HS-27A (cell line): ENCODE data around the gene TCF12.

ENCODE experiments used
- DNase-seq: peaks from one replicate; pipeline ENCODE4 v3.0.0-alpha.2; 2012; ENCODE audit warnings: low read depth, missing footprints

The TCF12 gene

DNA sequence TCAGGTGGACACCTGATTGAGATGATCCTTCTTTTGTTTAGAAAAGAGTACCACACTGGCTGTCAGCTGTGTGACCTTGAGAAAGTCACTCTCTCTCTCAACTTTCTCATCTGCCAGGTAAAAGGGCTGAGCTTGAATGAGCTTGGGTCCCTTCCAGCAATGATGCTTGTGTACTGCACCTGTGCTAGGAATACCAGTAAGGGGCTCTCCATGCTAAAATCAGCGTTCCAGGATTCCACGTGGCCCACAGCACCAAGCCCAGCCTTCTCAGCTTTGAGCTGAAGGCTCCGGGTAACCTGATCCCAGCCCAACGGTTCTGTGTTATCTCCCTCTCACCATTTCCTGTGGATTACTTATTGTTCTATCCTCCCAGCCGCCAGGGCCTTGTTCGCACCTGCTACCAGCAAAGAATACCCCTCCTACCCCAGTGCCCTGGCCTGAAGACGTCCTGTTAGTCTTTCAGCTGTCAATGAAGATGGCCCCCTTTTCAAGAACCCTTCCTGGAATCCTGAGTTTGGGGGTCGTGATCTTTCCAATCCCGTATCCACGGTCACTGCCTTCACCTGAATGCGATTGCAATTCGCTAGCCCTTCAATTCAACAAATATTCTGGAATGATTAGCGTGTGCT is 403.6 kb downstream of the TCF12 start:
- DNase-seq, result no peak

DNA sequence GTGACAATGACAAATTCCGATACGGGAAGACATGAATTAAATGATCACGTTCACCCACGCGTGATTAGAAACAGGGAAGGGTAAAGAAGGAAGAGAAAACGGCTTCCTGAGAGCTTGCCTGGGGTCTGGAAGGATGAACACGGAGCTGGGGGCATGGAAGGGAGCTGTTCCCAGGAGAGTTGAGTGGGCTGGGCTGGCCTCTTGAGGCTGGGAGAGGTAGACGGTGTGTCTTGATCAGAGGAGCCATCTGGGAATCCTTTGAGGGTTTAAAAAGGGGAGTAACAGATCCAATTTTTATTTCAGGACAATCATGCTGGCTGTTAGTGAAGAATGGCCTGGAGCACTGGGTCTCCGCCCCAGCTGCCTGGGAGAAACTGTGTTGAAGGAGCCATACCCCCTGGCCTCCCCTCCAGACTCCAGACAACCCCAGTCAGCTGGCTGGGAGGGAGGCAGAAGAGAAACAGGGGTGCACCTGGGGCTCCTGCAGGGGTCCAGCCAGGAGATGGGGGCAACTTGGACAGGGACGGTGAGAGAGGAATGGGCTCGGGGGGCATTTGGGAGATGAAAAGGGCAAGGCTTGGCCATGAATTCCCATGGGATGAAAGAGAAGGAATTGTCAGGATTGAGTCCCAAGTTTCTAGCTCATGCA is 404.3 kb downstream of the TCF12 start:
- DNase-seq, result no peak

DNA sequence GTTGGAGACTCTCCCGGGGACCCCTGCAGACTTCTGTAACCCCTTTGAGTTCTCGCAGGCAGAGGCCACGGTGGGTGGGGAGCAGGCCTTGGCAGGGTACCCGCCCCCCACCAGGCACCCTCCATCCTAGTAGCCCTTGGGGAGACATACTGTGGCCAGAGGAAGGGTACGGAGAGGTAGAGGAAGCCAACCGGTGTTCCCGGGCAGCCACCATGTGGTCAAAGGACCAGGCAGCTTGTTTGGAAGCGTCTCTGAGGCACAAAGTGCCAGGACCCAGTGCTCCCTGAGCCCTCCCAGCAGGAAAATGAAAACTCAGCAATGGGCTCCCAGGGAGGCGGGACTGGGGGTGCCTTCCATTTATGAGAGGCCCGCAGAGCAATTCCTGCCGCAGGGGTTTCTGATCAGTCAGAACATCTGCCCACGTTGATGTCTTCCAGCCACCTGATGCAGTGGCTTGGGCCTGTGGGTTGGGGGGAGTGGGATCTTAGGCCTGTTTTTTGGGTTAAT is 404.9 kb downstream of the TCF12 start:
- no peak for DNase-seq

DNA sequence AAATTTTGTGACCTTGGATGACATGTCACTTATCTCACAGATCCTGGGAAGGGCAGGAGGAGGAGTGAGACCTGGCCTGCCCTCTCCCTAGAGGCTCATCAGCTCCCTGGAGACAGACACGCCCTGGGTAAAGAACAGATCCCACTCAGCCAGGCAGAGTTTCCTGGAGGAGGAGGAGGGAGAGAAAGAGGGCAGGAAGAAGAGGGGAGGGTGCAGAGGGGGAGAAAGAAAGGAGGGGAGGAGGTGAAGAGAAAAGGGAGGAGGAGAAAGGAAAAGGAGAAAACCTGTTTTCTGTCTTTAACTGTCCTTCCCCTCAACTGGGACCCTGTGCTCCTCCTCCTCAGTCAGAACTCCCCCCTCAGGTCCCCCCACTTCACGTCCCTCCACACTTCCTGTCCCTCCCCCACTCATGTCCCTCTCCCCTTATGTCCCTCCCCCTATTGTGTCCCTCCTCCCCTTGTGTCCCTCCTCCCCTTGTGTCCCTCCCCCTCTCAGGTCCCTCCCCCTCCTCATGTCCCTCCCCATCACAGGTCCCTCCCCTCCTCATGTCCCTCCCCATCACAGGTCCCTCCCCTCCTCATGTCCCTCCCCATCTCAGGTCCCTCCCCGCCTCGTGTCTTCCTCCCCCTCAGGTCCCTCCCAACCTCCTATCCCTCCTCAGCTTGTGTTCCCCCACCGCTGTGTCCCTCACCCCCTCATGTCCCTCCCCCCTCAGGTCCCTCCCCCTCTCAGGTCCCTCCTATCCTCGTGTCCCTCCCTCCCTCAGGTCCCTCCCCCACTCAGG is 405.6 kb downstream of the TCF12 start:
- DNase-seq, result peak; percentile 61

DNA sequence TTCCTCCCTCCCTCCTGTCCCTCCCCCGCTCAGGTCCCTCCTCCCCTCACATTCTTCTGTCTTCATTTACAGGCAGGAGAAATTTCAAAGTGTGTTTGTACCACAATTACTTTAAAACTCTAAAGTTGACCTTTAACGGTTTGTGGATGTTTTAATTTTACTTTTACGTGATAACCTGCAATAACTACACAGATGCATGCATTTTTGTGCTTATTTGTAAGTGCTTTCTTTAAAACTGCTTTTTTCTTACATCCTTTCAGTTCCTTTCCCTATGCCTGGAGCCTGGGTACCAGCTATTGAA is 406.1 kb downstream of the TCF12 start:
- no peak for DNase-seq

DNA sequence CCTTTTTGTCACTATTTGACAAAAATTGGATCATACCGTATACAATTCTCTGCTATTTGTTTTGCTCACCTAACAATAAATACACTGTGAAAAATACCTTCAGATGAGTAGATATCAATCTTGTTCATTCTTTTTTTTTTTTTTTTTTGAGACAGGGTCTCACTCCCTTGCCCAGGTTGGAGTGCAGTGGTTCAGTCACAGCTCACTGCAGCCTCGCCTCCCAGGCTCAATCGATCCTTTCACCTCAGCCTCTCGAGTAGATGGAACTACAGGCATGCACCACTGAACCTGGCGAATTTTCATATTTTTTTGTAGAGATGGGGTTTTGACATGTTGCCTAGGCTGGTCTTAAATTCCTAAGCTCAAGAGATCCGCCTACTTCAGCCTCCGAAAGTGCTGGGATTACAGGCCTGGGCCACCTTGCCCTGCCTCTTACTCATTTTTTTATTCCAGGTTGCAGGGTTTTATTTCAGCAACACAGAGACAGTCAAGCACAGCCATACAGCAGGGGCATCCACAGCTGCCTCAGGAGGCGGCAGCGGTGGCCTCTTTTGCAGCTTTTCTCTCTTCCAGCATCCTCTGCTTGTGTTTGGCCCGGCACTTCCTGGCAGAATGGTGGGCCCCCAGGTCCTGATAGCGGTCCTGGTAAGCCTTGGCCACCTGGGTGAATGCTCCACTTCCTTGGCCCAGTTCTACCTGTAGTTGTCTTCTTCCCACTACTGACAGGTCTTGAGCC is 406.7 kb downstream of the TCF12 start:
- no peak for DNase-seq

DNA sequence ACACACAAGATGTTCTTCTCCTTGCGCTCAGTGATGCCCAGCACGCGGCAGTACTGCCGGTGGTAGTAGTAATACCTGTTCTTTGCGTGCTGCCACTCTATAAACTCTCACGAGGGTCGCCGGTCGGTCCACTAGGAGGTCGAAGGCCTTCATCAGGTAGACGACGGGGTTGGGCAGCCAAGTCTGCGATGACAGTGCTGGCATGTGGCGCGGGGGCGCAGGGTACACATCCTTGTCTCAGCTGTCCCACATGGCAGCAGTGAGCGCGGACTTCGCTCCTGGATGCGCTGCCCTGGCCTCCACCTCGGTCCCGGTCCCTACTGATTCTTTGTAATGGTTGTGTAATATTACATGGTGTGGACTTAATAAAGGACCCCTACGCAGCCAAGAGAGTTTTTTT is 407.8 kb downstream of the TCF12 start:
- no peak for DNase-seq

DNA sequence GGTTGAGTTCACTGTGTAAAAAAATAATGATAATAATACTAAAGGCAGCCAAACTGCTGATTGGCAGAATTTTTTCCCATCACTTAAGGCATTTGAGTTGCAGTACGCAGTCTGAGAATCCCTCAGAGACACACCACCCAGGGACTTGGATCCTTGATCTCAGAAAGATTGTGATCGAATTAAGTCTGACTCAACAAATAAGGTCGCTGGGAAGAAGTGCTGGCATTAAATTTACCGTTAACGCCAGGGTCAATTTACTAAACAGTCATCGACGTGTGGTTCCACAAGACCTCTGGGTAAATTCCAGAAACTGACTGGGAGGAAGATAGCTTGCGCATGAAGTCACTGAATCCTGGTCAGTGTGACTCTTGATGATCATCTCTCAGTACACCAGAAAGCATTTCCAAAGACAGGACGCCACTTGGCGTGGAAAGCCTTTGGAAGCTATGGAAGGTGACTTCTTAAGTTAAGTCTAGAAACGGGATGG is 409.6 kb downstream of the TCF12 start:
- peak; percentile 92 for DNase-seq

DNA sequence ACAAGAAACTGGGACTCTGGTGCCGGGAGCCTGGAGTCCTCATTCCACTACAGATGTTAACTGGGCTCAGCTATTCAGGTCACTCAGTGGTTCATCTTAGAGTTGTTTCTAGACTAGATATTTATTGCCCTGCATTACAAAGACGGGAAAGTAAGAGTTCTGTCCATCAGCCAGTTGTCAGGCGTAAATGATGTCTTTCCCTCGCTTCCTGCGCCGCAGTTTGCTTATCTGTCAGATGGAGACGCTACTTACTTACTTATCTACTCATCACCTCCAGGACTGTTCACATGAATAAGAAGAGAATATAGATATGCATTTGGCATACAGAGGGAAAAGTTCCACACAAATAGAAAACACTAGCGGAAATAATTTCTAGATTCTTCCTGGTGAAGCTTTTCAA is 410.0 kb downstream of the TCF12 start:
- DNase-seq, result no peak

DNA sequence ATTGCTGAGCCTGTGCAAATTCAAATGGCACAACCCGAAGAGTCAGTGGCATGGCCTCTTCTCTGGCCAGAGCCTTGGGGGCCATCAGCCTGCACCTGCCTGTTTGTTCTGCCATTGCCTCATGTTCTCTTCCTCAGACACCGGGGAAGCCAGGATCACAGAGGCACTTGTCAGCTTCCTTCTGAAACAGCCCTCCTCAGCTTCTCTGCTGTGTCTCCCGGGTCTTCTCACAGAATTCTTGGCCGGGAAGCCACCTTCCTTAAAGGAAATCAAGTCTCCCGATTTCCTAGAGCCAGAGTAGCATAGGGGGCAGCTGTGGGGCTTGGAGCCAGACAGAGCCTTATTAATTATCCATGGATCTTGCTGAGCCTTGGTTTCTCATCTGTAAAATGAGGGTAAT is 410.5 kb downstream of the TCF12 start:
- no peak for DNase-seq

DNA sequence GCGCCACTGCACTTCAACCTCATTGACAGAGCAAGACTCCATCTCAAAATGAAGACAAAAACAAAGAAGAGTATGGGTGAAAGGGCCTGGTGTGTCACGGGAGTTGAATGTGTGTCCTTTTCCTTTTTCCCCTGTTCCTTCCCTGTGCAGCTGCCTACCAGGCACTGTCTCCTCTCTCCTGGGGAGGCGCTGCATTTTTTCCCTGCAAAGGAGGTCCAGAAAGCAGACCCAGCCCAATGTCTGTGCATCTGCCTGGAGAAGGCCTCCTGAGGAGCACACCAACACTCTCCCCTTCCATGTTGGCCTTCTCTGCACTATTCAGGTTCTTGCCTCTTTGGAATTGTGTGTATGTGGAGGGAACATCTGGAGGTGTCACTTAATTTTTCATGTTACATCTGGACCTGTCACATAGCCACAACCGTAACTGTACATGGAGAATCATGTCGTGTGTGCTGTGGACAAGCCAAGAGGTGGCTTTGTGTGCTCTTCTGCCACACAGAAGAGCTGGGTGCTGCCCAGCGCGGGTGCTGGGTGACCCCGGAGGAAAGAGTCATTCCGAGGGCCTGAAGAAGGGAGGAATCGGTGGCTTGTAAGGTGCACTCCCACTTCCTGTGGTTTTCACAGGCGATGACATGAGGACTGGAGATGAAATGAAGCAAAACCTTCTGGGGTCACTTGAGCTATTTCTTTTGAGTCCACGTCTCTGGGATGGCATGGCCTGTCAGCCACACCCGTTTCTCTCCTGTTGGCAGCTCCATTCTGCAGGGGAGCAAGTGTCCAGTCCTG is 411.3 kb downstream of the TCF12 start:
- no peak for DNase-seq

DNA sequence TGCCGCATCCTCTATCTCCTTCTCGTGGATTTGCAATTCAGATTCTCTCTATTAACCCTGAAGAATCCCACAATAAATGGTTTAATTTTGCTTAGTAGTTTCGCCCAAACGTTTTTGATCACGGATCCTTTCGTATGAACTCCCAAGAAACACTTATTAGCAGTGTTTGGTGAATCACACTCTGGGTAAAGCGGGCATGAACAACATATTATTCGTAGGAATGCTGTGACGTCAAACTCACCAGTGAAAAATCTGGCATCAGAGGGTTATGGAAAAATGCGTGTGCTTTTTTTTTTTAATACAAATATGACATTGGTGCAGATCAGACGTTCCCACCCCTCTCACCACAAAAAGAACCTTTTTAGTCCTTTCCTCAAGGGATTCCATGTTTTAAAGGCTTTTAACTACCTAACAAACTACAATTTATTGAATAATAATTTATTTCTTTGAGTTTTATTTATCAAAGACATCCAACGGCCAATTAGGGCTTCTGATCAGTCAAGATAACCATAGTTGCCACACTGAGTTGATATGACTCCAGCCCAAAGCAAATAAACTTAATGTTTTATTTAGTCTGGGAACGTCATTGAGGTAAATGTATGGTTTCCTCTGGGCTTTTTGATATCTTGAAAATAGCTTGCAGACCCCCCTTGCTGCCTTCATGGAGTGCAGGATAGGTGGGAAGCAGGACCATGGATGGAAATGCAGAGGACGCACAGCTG is 412.3 kb downstream of the TCF12 start:
- no peak for DNase-seq

DNA sequence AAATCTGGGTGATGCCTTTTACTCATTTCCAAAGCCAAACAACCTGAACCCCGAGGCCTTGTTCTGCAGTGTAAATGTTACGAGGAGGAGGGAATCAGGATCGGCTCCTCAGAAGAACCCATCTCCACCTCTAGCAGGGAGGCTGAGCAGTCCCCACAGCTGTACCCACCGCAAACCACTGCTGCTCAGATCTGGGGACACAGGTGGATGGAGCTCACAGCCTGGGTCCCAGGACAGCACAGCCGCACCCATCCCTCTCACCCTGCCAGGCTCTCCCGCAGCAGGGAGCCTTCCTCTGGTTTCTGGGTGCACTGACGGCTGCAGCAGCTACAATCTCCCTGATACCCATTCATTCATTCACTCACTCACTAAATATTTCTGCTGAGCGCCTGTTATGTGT is 413.9 kb downstream of the TCF12 start:
- no peak for DNase-seq

DNA sequence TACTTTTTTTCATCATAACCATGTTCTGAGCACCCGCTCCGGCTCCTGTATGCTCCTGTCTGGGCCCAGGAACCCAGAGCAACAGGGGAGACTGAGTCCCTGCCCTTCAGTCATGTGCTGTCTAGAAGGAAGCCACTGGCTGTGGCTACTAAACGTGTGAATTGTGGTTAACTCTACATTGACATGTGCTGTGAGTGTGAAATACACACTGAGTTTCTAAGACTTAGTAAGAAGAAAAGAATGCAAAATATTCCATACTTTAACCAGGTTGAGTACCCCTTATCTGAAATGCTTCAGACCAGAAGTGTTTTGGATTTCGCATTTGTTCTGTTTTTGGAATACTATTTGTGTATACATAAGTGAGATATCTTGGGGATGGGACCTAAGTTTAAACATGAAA is 415.0 kb downstream of the TCF12 start:
- no peak for DNase-seq

DNA sequence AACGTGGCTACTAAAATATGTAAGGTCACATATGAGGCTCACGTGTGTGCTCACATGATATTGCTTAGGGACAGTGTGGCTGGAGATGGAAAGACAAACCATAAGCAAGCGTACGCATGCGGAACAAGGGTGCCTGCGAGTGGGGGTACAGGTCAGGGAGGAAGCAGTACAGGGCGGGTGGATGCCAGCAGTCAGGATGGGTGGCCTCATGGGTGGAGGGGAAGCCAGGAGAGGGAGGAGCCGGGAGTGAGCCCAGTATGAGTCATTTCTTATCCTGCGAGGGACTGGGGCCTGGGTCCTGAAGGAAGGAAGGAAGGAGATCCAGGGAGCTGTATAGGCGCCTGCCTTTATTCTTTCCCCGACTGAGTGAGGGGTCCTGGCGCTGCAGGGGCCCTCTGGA is 415.8 kb downstream of the TCF12 start:
- DNase-seq, result no peak

DNA sequence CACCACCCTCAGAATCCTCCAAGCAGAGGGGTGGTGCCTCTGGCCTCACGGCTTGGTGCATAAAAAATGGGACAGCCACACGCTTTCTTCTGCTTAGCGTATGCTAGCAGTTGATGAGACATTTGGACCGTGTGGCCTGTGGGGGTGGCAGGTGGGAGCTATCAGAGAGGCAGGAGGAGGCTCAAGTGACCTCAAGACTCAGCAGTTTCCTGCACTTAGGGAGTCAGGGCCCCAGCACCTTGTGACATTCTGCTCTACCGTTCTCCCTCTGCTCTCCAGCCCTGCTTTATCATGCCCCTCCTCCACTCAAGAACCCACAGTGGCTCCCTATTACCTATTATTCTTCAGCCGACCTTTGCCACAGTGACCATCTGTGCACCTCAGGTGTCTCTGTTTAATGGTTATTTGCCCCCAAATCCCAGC is 416.9 kb downstream of the TCF12 start:
- DNase-seq, result no peak

DNA sequence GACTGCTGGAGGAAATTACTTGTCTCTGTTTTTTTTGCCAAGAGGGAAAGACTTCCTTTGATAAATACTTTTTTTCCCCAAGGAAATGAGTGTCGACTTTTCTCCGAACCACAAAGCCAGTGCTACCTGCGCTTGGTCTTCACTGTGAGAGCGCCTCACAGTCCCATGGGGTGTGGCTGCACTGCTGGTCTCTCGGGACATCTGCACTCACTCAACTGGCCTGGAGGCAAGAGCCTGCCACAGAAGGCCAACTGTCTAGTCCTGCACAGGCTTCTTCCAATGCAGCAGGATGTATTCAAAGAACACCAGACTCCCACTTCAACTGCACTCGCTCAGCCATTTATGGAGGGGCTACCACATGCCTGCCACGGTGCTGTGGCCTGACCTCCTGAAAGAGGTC is 417.3 kb downstream of the TCF12 start:
- DNase-seq, result no peak

DNA sequence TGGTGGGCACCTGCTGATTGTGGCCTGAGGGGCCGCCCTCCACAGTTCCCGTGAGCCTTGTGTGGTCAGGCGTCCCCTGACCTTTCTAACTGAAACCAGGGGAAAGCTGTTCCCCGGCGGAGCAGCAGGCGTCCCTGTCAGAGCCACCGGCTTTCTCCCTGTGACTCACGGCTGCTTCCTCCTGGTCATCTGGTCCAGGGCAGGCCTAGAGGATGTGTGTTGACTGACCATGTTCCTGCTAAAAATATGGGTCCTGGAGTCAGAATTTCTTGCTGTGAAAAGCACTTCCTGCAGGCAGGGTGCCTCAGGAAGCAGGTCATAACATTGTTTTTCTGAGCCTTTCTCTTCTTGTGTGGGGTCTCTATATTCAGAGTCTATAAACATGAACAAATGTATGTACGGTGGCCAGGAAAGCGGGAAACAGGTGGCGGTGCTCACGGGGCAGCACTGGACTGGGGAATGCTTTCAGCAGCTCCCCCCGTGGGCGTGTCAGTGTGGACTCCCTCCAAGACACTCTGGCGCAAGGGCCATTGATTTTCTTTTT is 419.5 kb downstream of the TCF12 start:
- DNase-seq, result no peak

DNA sequence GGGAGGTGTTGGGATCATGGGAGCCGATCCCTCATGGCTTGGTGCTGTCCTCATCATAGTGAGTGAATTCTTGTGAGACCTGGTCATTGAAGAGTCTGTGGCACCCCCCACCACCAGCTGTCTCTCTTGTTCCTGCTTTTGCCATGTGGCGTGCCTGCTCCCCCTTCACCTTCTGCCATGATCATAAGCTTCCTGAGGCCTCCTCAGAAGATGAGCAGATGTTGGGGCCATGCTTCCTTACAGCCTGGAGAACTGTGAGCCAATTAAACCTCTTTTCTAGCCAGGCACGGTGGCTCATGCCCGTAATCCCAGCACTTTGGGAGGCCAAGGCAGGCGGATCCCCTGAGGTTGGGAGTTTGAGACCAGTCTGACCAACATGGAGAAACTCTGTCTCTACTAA is 420.9 kb downstream of the TCF12 start:
- DNase-seq, result no peak
